A549 (cell line): ENCODE results near the gene SIRPA. TPM values are rescaled to one million over a fixed set of nuclear protein-coding genes. Genes with fewer than 3 reads are reported as not detected.

Experiments
- ATAC-seq, 2 experiments: fragments of 200-7000 bp in 1 of 2; fragments of >200 bp in 1 of 2; cut with Nextera tagmentation in 1 of 2; cut with Tn5 transposase in 1 of 2; 3 replicates each; pipeline versions ENCODE4 v1.8.0 to v1.9.1; 2018 to 2020; ENCODE audit warnings: mild to moderate bottlenecking in 1 of 2, moderate library complexity in 1 of 2
- CTCF ChIA-PET: fragments of 300-600 bp; sonication (Branson Sonifier 250); formaldehyde crosslinking; extraction: SDS; loops from one replicate; lab custom pipeline; 2021; ENCODE audit warnings: antibody characterized with exemption, inconsistent platforms; lab: Yijun Ruan, JAX
- POLR2A ChIA-PET: fragments of 350-600 bp; formaldehyde crosslinking; extraction: SDS; loops from one replicate; lab custom pipeline; 2021; ENCODE audit warnings: antibody characterized with exemption, inconsistent platforms; lab: Yijun Ruan, JAX
- DNase-seq, 2 experiments: peaks; one replicate each; pipeline versions ENCODE4 v3.0.0 to v3.0.0-alpha.2; 2011 to 2016; ENCODE audit warnings: low read depth in 1 of 2, low spot score in 1 of 2
- FAIRE-seq: peaks from 2 replicates; lab custom pipeline; 2011; peaks lifted over from hg19 to GRCh38; lab: Jason Lieb, UNC
- H3K27ac ChIP-seq, 2 experiments: fragments of >200 bp; sonication (Bioruptor Twin); formaldehyde crosslinking; 3 replicates each; pipeline ENCODE4 v1.5.1; 2016 to 2017
- H3K4me1 ChIP-seq: fragments of >200 bp; sonication (Bioruptor Twin); formaldehyde crosslinking; 3 replicates; pipeline ENCODE4 v1.6.1; 2016
- H3K4me2 ChIP-seq: fragments of >200 bp; sonication (Bioruptor Twin); formaldehyde crosslinking; 3 replicates; pipeline ENCODE4 v1.6.1; 2016
- H3K4me3 ChIP-seq: fragments of >200 bp; sonication (Bioruptor Twin); formaldehyde crosslinking; 3 replicates; pipeline ENCODE4 v1.5.1; 2016
- H3K9me3 ChIP-seq: fragments of >200 bp; sonication (Bioruptor Twin); formaldehyde crosslinking; 3 replicates; pipeline ENCODE4 v1.6.1; 2016
- BHLHE40 ChIP-seq: IDR thresholded peaks from 2 replicates; pipeline ENCODE4 v1.6.1; 2012; ENCODE audit warnings: low read depth, low read length, inconsistent platforms
- CBX2 ChIP-seq: fragments of 200-600 bp; sonication (generic); IDR thresholded peaks from 2 replicates; pipeline ENCODE4 v1.6.1; 2016; ENCODE audit warnings: low read depth, mild to moderate bottlenecking, borderline replicate concordance
- CHD4 ChIP-seq: fragments of 200-600 bp; sonication (generic); IDR thresholded peaks from 2 replicates; pipeline ENCODE4 v1.6.1; 2016; ENCODE audit warnings: antibody characterized with exemption, mild to moderate bottlenecking, borderline replicate concordance
- ESRRA ChIP-seq: fragments of 150-350 bp; IDR thresholded peaks from 2 replicates; pipeline ENCODE4 v1.6.1; 2014; ENCODE audit warnings: mild to moderate bottlenecking, low read length, borderline replicate concordance
- FOSL2 ChIP-seq, 2 experiments: fragments of 450-650 bp in 1 of 2; fragments of >200 bp in 1 of 2; sonication (Bioruptor Twin) in 1 of 2; formaldehyde crosslinking; IDR thresholded peaks; 2 replicates each; pipeline versions ENCODE4 v1.5.0 to v1.6.1; 2016 to 2020; ENCODE audit warnings: mild to moderate bottlenecking in 1 of 2, moderate library complexity in 1 of 2
- HDAC2 ChIP-seq: fragments of 200-600 bp; sonication (generic); IDR thresholded peaks from 2 replicates; pipeline ENCODE4 v1.6.1; 2016
- HEYL ChIP-seq: fragments of 250-450 bp; sonication (Bioruptor Pico); IDR thresholded peaks from 2 replicates; pipeline ENCODE4 v1.8.0; 2021; ENCODE audit warnings: mild to moderate bottlenecking, moderate library complexity
- HOXA7 ChIP-seq: fragments of 250-450 bp; sonication (Bioruptor Pico); IDR thresholded peaks from 2 replicates; pipeline ENCODE4 v1.5.0; 2020; ENCODE audit warnings: mild to moderate bottlenecking, moderate library complexity
- HOXB13 ChIP-seq: fragments of 250-450 bp; sonication (Bioruptor Pico); IDR thresholded peaks from 2 replicates; pipeline ENCODE4 v1.5.0; 2020; ENCODE audit warnings: low read depth, mild to moderate bottlenecking, moderate library complexity
- KDM1A ChIP-seq: fragments of 200-600 bp; sonication (generic); IDR thresholded peaks from 2 replicates; pipeline ENCODE4 v1.6.1; 2016; ENCODE audit warnings: low read depth, mild to moderate bottlenecking
- RNF2 ChIP-seq: fragments of 200-600 bp; sonication (generic); IDR thresholded peaks from 2 replicates; pipeline ENCODE4 v1.6.1; 2016; ENCODE audit warnings: low read depth, mild to moderate bottlenecking, antibody characterized with exemption, moderate library complexity, borderline replicate concordance
- SREBF2 ChIP-seq: fragments of 450-650 bp; IDR thresholded peaks from 2 replicates; pipeline ENCODE4 v1.6.1; 2014; ENCODE audit warnings: mild to moderate bottlenecking, moderate library complexity
- TP53 ChIP-seq: fragments of 250-450 bp; sonication (Bioruptor Pico); IDR thresholded peaks from 2 replicates; pipeline ENCODE4 v1.5.0; 2021; ENCODE audit warnings: mild to moderate bottlenecking, moderate library complexity
- ZC3H11A ChIP-seq: fragments of 450-650 bp; IDR thresholded peaks from 2 replicates; pipeline ENCODE4 v1.6.1; 2014; ENCODE audit warnings: antibody characterized with exemption, mild to moderate bottlenecking
- ZFP36 ChIP-seq: fragments of 450-650 bp; IDR thresholded peaks from 2 replicates; pipeline ENCODE4 v1.6.1; 2014; ENCODE audit warnings: borderline replicate concordance; ENCODE audit not compliant: partially characterized antibody
- WGBS: methylation state at CpG from one replicate; pipeline ENCODE4 v1.1.6; 2017; ENCODE audit errors: missing lambda C conversion rate; 5-methylcytosine and 5-hydroxymethylcytosine counted together
- polyA plus RNA-seq, 4 experiments: library from polyadenylated mRNA; depleted of rRNA in 3 of 4; stranded (reverse); fragments of >200 nt; fragmentation: RNase III in 1 of 4; extraction: RNeasy Plus Mini Kit Qiagen cat#74134 plus additional on column Dnase treatment in 1 of 4; gene quantifications; 2 replicates in 3 of 4; 3 replicates in 1 of 4; pipeline ENCODE4 v1.2.3, GENCODE V29; 2011 to 2017
- TF ChIP-seq, protein P1 (sequence below): IDR thresholded peaks from 2 replicates; pipeline ENCODE4 v1.6.1; 2012
- TF ChIP-seq, protein P2 (sequence below): fragments of >200 bp; sonication (Bioruptor Twin); formaldehyde crosslinking; IDR thresholded peaks from 3 replicates; pipeline ENCODE4 v1.5.1; 2016
- TF ChIP-seq, protein P3 (sequence below): fragments of >200 bp; sonication (Bioruptor Twin); formaldehyde crosslinking; IDR thresholded peaks from 3 replicates; pipeline ENCODE4 v1.6.1; 2016

The SIRPA gene
- polyA plus RNA-seq, 2 of the 4 experiments (the other 2 are of a cell fraction): 12.8 to 21.6 TPM

DNA sequence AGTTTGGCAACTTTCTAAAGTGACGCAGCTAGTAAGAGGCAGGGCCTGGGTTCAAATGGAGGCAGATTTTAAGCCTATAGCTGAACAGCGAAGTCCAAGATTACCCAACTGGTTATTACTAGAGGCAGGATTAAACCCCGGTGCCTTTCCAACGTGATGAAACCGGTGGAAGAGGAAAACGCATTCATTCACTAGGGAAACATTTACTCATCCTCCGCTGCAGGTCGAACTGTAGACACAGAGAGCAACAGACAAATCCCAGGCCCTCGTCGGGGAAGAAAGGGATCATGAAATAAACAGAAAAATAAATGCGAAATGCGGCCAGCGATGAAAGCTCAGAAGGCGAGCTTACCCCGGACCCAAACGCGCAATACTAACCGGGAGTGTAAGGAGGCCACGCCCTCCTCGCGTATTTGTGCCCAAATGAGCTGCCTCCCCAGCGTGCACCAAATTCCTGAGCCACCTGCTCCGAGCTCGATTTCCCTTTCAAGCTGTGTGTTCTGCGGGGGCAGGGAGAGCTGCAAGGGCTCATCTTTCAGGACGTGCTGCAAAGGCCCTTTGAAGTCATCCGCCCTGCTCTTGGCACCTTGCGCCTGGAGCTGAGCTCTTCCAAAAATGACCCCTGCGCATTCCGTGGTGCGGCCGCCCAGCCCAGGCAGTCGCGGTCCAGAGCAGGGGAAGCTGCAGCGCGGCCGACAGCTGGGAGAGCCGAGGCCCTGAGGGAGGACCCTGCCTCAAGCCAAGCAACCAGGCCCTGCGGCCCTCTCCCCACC is 51.7 kb downstream of the SIRPA start:
- Histone ChIP-seq H3K4me2 (no peak overlapping the region), H3K4me3 (no peak overlapping the region), H3K4me1 (no peaks in the 10 kb centered on the region), H3K27ac (no peak overlapping the region), H3K9me3 (no peaks in the 10 kb centered on the region)
- DNase-seq: no peak
- no peak for ATAC-seq
- TF ChIP-seq KDM1A (no peak), ESRRA (no peak), TP53 (CRISPR knock-in tag) (no peak), HOXA7 (CRISPR knock-in tag) (no peak), FOSL2 (IDR thresholded peaks at IDR 0.05) (no peak), FOSL2 (CRISPR knock-in tag; IDR thresholded peaks at IDR 0.05) (no peak), HEYL (CRISPR knock-in tag) (no peak), CHD4 (no peak), HOXB13 (CRISPR knock-in tag) (no peak)
- TF ChIP-seq, protein P1, sequence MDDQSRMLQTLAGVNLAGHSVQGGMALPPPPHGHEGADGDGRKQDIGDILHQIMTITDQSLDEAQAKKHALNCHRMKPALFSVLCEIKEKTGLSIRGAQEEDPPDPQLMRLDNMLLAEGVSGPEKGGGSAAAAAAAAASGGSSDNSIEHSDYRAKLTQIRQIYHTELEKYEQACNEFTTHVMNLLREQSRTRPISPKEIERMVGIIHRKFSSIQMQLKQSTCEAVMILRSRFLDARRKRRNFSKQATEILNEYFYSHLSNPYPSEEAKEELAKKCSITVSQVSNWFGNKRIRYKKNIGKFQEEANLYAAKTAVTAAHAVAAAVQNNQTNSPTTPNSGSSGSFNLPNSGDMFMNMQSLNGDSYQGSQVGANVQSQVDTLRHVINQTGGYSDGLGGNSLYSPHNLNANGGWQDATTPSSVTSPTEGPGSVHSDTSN: no peak
- TF ChIP-seq, protein P2, sequence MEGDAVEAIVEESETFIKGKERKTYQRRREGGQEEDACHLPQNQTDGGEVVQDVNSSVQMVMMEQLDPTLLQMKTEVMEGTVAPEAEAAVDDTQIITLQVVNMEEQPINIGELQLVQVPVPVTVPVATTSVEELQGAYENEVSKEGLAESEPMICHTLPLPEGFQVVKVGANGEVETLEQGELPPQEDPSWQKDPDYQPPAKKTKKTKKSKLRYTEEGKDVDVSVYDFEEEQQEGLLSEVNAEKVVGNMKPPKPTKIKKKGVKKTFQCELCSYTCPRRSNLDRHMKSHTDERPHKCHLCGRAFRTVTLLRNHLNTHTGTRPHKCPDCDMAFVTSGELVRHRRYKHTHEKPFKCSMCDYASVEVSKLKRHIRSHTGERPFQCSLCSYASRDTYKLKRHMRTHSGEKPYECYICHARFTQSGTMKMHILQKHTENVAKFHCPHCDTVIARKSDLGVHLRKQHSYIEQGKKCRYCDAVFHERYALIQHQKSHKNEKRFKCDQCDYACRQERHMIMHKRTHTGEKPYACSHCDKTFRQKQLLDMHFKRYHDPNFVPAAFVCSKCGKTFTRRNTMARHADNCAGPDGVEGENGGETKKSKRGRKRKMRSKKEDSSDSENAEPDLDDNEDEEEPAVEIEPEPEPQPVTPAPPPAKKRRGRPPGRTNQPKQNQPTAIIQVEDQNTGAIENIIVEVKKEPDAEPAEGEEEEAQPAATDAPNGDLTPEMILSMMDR: no peak
- FAIRE-seq: no peak
- CTCF ChIA-PET: interaction anchor here (1.1 to 1.4 kb wide), 3 partner anchors 9 to 183 kb away, joined by 3 to 5 read pairs (median 5); no protein-coding TSS in a partner anchor
- 81% methylated on average over 31 of the region's 39 CpGs for WGBS
- POLR2A ChIA-PET: no interaction called here

DNA sequence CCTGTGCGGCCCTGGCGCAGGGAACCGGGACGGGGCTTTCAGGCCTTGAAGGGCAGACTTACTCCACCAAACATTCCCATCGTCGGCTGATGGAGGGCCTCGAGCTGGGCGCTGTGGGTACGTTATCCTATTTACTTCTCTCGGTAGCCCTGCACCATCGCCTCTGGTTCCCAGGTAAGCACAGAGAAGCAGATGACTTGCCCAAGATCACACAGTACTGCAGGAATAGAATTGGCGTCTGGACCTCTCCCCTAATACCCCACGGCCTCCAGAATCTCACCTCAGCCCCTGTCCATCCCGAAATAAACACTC is 52.3 kb downstream of the SIRPA start:
- no peak overlapping the region for H3K4me2 ChIP-seq
- POLR2A ChIA-PET: no interaction called here
- FAIRE-seq (no peak), DNase-seq (no peak), ATAC-seq (no peak)
- H3K27ac ChIP-seq: no peak overlapping the region
- no peak for TF ChIP-seq CHD4
- no peak for TF ChIP-seq BHLHE40
- no peak for TF ChIP-seq CBX2
- no peak for TF ChIP-seq ZFP36
- no peak for TF ChIP-seq RNF2
- TF ChIP-seq SREBF2: no peak
- TF ChIP-seq, protein P3, sequence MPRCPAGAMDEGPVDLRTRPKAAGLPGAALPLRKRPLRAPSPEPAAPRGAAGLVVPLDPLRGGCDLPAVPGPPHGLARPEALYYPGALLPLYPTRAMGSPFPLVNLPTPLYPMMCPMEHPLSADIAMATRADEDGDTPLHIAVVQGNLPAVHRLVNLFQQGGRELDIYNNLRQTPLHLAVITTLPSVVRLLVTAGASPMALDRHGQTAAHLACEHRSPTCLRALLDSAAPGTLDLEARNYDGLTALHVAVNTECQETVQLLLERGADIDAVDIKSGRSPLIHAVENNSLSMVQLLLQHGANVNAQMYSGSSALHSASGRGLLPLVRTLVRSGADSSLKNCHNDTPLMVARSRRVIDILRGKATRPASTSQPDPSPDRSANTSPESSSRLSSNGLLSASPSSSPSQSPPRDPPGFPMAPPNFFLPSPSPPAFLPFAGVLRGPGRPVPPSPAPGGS: no peak
- no peak for TF ChIP-seq HDAC2
- no peak for TF ChIP-seq ZC3H11A
- CTCF ChIA-PET: interaction anchor here (1.1 to 1.4 kb wide), 3 partner anchors 8 to 183 kb away, joined by 3 to 5 read pairs (median 5); no protein-coding TSS in a partner anchor
- 74% methylated on average over 11 of the region's 14 CpGs for WGBS
- H3K4me3 ChIP-seq: no peak overlapping the region
- H3K9me3 ChIP-seq: no peaks in the 10 kb centered on the region
- H3K4me1 ChIP-seq: no peaks in the 10 kb centered on the region
